SH-SY5Y (cell line): Measurements from ENCODE around the gene CDK5.

Experiments used
- GATA2 ChIP-seq: IDR thresholded peaks from 2 replicates; pipeline ENCODE4 v1.6.1; 2011; ENCODE audit warnings: mild to moderate bottlenecking, low read depth, low read length
- GATA3 ChIP-seq: IDR thresholded peaks from 2 replicates; pipeline ENCODE4 v1.6.1; 2011; ENCODE audit warnings: low read depth, mild to moderate bottlenecking, low read length, moderate library complexity

DNA sequence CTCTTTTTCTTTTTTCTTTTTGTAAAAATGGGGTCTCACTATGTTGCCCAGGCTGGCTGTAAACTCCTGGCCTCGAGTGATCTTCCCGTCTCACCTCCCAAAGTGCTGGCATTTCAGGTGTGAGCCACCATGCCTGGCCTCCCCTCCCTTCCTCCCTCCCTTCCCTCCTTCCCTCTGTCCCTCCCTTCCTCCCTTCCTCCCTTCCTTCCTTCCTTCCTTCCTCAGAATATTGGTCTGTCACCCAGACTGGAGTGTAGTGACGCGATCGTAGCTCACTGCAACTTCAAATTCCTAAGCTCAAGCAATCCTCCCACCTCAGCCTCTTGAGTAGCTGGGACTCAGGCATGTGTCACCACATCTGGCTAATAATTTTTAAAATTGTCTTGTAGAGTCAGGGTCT is 37.0 kb upstream of the CDK5 start:
- TF ChIP-seq GATA2 (no peak), GATA3 (no peak)
